H9 (cell line): ENCODE measurements around the gene GALNT17. TPM values are rescaled to one million over a fixed set of nuclear protein-coding genes. Genes with fewer than 3 reads are reported as not detected.

Source experiments
- DNase-seq: peaks from one replicate; pipeline ENCODE4 v3.0.0-alpha.2; 2017
- H2AFZ ChIP-seq: one replicate; pipeline ENCODE4 v1.6.1; 2013; ENCODE audit warnings: mild to moderate bottlenecking, low read length, control low read depth, moderate library complexity
- H2AK5ac ChIP-seq: 2 replicates; pipeline ENCODE4 v1.6.1; 2013; ENCODE audit warnings: low read length, control low read depth, mixed read lengths; ENCODE audit not compliant: insufficient read length
- H2BK120ac ChIP-seq: one replicate; pipeline ENCODE4 v1.6.1; 2013; ENCODE audit warnings: low read depth, mild to moderate bottlenecking, low read length, control low read depth, inconsistent platforms; ENCODE audit not compliant: poor library complexity, severe bottlenecking
- H2BK12ac ChIP-seq: 2 replicates; pipeline ENCODE4 v1.6.1; 2013; ENCODE audit warnings: low read length, control low read depth, mixed read lengths, low read depth; ENCODE audit not compliant: insufficient read length
- H2BK15ac ChIP-seq: 2 replicates; pipeline ENCODE4 v1.6.1; 2013; ENCODE audit warnings: low read depth, low read length, control low read depth
- H2BK20ac ChIP-seq: one replicate; pipeline ENCODE4 v1.6.1; 2013; ENCODE audit warnings: low read depth, mild to moderate bottlenecking, low read length, control low read depth, inconsistent platforms; ENCODE audit not compliant: poor library complexity, severe bottlenecking
- H2BK5ac ChIP-seq: 2 replicates; pipeline ENCODE4 v1.6.1; 2013; ENCODE audit warnings: low read length, control low read depth, mixed read lengths; ENCODE audit not compliant: insufficient read length
- H3K14ac ChIP-seq: 2 replicates; pipeline ENCODE4 v1.6.1; 2013; ENCODE audit warnings: low read length, control low read depth; ENCODE audit not compliant: insufficient read depth
- H3K18ac ChIP-seq: 2 replicates; pipeline ENCODE4 v1.6.1; 2013; ENCODE audit warnings: low read depth, mild to moderate bottlenecking, mixed read lengths, low read length, control low read depth; ENCODE audit not compliant: insufficient read length
- H3K23ac ChIP-seq: 2 replicates; pipeline ENCODE4 v1.6.1; 2013; ENCODE audit warnings: low read length, control low read depth, mixed read lengths, low read depth; ENCODE audit not compliant: insufficient read length
- H3K23me2 ChIP-seq: 2 replicates; pipeline ENCODE4 v1.6.1; 2013; ENCODE audit warnings: low read depth, mild to moderate bottlenecking, mixed read lengths, low read length, control low read depth; ENCODE audit not compliant: insufficient read length, poor library complexity, severe bottlenecking
- H3K27ac ChIP-seq: 2 replicates; pipeline ENCODE4 v1.5.1; 2013; ENCODE audit warnings: low read length, control low read depth, mixed read lengths, low read depth; ENCODE audit not compliant: insufficient read length
- H3K27me3 ChIP-seq: 2 replicates; pipeline ENCODE4 v1.6.1; 2013; ENCODE audit warnings: low read length, control low read depth, inconsistent platforms; ENCODE audit not compliant: insufficient read depth
- H3K4ac ChIP-seq: 2 replicates; pipeline ENCODE4 v1.6.1; 2013; ENCODE audit warnings: low read depth, mild to moderate bottlenecking, control low read depth, inconsistent platforms, low read length, moderate library complexity
- H3K4me1 ChIP-seq: 2 replicates; pipeline ENCODE4 v1.6.1; 2013; ENCODE audit warnings: low read length, control low read depth, inconsistent platforms; ENCODE audit not compliant: insufficient read depth
- H3K4me2 ChIP-seq: 2 replicates; pipeline ENCODE4 v1.6.1; 2013; ENCODE audit warnings: low read length, control low read depth, mixed read lengths; ENCODE audit not compliant: insufficient read length, insufficient read depth
- H3K56ac ChIP-seq: 2 replicates; pipeline ENCODE4 v1.6.1; 2013; ENCODE audit warnings: low read depth, mild to moderate bottlenecking, mixed read lengths, low read length, control low read depth; ENCODE audit not compliant: insufficient read length
- H3K79me1 ChIP-seq: 2 replicates; pipeline ENCODE4 v1.6.1; 2013; ENCODE audit warnings: low read depth, mild to moderate bottlenecking, moderate library complexity, low read length, control low read depth, inconsistent platforms; ENCODE audit not compliant: insufficient read depth, poor library complexity, severe bottlenecking
- H3K79me2 ChIP-seq: 2 replicates; pipeline ENCODE4 v1.6.1; 2013; ENCODE audit warnings: low read length, control low read depth, inconsistent platforms; ENCODE audit not compliant: insufficient read depth
- H3K9ac ChIP-seq: 2 replicates; pipeline ENCODE4 v1.6.1; 2013; ENCODE audit warnings: low read length, control low read depth, mixed read lengths; ENCODE audit not compliant: insufficient read length; ENCODE audit errors: extremely low read depth
- H3K9me3 ChIP-seq: one replicate; pipeline ENCODE4 v1.6.1; 2013; ENCODE audit warnings: low read depth, low read length, inconsistent platforms; ENCODE audit not compliant: control insufficient read depth
- H3T11ph ChIP-seq: one replicate; pipeline ENCODE4 v1.6.1; 2013; ENCODE audit warnings: mild to moderate bottlenecking, low read length, control low read depth, inconsistent platforms
- H4K20me1 ChIP-seq: one replicate; pipeline ENCODE4 v1.6.1; 2013; ENCODE audit not compliant: control insufficient read depth, insufficient read length, insufficient read depth
- H4K5ac ChIP-seq: 2 replicates; pipeline ENCODE4 v1.6.1; 2013; ENCODE audit warnings: low read depth, mild to moderate bottlenecking, mixed read lengths, low read length, control low read depth; ENCODE audit not compliant: insufficient read length
- H4K8ac ChIP-seq: replicated peaks from 2 replicates; pipeline ENCODE4 v1.6.1; 2013; ENCODE audit warnings: low read length, control low read depth, mixed read lengths, low read depth; ENCODE audit not compliant: insufficient read length
- H4K91ac ChIP-seq: 2 replicates; pipeline ENCODE4 v1.6.1; 2013; ENCODE audit warnings: low read depth, mild to moderate bottlenecking, moderate library complexity, mixed read lengths, low read length, control low read depth; ENCODE audit not compliant: insufficient read length
- H3K27ac Mint-ChIP-seq, 3 experiments: 2 replicates in 2 of 3; 3 replicates in 1 of 3; pipeline ENCODE4 v1.8.0; 2020 to 2021; ENCODE audit warnings: mixed read lengths in 3 of 3, mild to moderate bottlenecking in 1 of 3, moderate library complexity in 1 of 3
- H3K27me3 Mint-ChIP-seq: 2 replicates; pipeline ENCODE4 v1.8.0; 2021; ENCODE audit warnings: low read depth, mild to moderate bottlenecking, moderate library complexity, mixed read lengths
- H3K36me3 Mint-ChIP-seq, 3 experiments: 2 replicates in 2 of 3; 3 replicates in 1 of 3; pipeline ENCODE4 v1.8.0; 2020 to 2021; ENCODE audit warnings: low read depth in 3 of 3, mixed read lengths in 3 of 3; ENCODE audit not compliant: insufficient read depth in 1 of 3
- H3K4me1 Mint-ChIP-seq, 2 experiments: 2 replicates each; pipeline ENCODE4 v1.8.0; 2020; ENCODE audit warnings: mixed read lengths in 2 of 2
- H3K4me3 Mint-ChIP-seq, 2 experiments: 2 replicates in 1 of 2; 3 replicates in 1 of 2; pipeline ENCODE4 v1.8.0; 2020 to 2021; ENCODE audit warnings: mild to moderate bottlenecking in 2 of 2, mixed read lengths in 2 of 2, moderate library complexity in 1 of 2
- H3K9me3 Mint-ChIP-seq, 2 experiments: 2 replicates in 1 of 2; 3 replicates in 1 of 2; pipeline ENCODE4 v1.8.0; 2020; ENCODE audit warnings: mild to moderate bottlenecking in 2 of 2, mixed read lengths in 2 of 2, moderate library complexity in 1 of 2
- CTCF ChIP-seq: fragments of 200-600 bp; sonication (generic); conservative IDR thresholded peaks from 3 replicates; pipeline ENCODE4 v1.8.0; 2021; ENCODE audit warnings: antibody characterized with exemption, mild to moderate bottlenecking
- WGBS: extraction: QIAGEN DNeasy Blood & Tissue Kit; methylation state at CpG from one replicate; pipeline ENCODE4 v1.1.7; 2013; ENCODE audit warnings: missing lambda C conversion rate, low lambda C conversion rate, mixed read lengths; ENCODE audit not compliant: insufficient read length; ENCODE audit errors: extremely low coverage; 5-methylcytosine and 5-hydroxymethylcytosine counted together
- total RNA-seq: library from RNA; stranded (reverse); gene quantifications from 2 replicates; pipeline ENCODE4 v1.2.1, GENCODE V29; 2021

The GALNT17 gene
- total RNA-seq, 1 experiment from 2014 or later = 43.2 TPM

DNA sequence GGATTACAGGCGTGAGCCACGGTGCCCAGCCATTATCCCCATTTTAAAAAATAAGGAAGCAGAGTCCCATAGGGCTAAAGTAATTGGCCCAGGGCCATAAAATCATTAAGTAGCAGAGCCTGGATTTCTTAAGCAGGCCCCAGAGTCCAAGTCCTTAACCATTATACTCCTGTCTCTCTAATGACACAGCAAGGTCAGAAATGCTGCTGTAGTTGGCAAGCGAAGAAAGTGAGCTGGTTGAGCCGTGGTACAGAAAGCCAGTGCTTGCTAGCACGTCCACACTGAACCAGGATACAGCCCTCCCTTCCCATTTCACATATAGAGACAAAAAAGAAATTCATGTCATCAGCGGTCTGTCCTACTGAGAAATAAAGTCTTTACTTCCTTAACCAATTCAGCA lies 562.7 kb downstream of the GALNT17 start:
- no peaks in the 10 kb centered on the region for H3K27me3 ChIP-seq
- H4K20me1 ChIP-seq = no peaks in the 10 kb centered on the region
- Mint-ChIP-seq H3K27ac (peak overlapping the region in 2 of 3 experiments; percentile 11 to 17; a peak in 2 of 7 replicates), H3K4me1 (peaks cover 12 to 13% of the 10 kb centered on the region in 2 experiments), H3K36me3 (peaks cover 25 to 32% (median 28%) of the 10 kb centered on the region in 3 experiments), H3K27me3 (no peaks in the 10 kb centered on the region), H3K9me3 (peaks cover 5 to 6% of the 10 kb centered on the region in 2 experiments; a peak in 4 of 5 replicates), H3K4me3 (no peak overlapping the region)
- H3K56ac ChIP-seq = no peak overlapping the region
- H3K4me1 ChIP-seq = no peaks in the 10 kb centered on the region
- WGBS = no CpG with 5 or more reads among the region's 6 CpGs
- TF ChIP-seq CTCF = no peak
- H3K23me2 ChIP-seq = no peaks in the 10 kb centered on the region
- no peak overlapping the region for H2BK12ac ChIP-seq
- H3K4ac ChIP-seq = no peak overlapping the region
- H3K23ac ChIP-seq = no peak overlapping the region
- H3K79me1 ChIP-seq = no peaks in the 10 kb centered on the region
- no peak for DNase-seq
- H4K5ac ChIP-seq = no peak overlapping the region
- no peak overlapping the region for H2AK5ac ChIP-seq
- no peak overlapping the region for H3T11ph ChIP-seq
- no peak overlapping the region for H2BK20ac ChIP-seq
- H4K91ac ChIP-seq = no peak overlapping the region
- no peak overlapping the region for H3K27ac ChIP-seq
- no peak overlapping the region for H3K18ac ChIP-seq
- H3K9me3 ChIP-seq = no peaks in the 10 kb centered on the region
- no peak overlapping the region for H3K14ac ChIP-seq
- no peak overlapping the region for H2BK120ac ChIP-seq
- H2BK15ac ChIP-seq = no peak overlapping the region
- H3K4me2 ChIP-seq = no peak overlapping the region
- H3K79me2 ChIP-seq = no peaks in the 10 kb centered on the region
- no peak overlapping the region for H2AFZ ChIP-seq
- no peak overlapping the region for H2BK5ac ChIP-seq
- H3K9ac ChIP-seq = no peak overlapping the region
- no peak overlapping the region for H4K8ac ChIP-seq
